Measurements from ENCODE around the gene CSPG5. TPM values are rescaled to one million over a fixed set of nuclear protein-coding genes. Genes with fewer than 3 reads are reported as not detected.

CSPG5 gene
- total RNA-seq, 1 donor from 2014 or later = 0.49 TPM

DNA sequence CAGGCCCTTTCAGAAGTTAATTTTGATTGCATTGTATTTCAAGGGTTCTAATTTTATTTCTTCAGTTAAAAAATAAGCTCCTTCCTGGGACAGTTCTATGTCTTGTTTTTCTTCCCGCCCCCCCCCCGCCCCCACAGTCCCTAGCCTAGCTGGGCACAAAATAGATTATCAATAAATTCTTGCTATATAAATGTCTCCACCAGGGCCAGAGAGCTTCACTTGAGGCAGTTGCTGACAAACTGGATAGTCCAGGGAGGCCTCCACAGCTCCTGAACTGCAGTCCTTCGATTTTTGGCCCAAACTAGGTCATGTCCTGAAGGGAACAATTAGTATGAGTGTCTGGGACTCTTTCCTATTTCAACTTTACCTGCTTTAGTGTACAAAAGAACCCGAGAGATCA, 9.9 kb upstream of the CSPG5 start:
- intact Hi-C loops (cut with micrococcal nuclease) = no loop called here

DNA sequence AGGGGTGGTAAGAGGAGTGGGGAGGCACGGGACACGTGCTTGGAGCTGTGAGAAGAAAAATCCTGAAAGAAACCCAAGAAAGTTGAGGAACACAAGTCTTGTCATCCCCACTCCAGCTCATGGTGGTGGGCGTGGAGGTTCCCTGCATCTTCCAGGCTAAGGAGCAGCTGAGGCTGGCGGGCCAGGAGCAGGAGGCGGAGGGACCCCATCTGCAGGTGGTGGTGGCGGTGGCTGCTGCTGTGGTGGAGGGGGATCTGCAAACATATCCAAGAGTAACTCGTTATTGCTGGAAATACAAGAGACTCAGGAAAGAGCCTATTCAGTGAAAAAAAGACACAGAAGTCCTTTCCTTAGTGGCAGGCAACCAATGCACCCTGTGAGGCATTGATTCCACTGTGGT, 9.4 kb upstream of the CSPG5 start:
- intact Hi-C loops (cut with micrococcal nuclease) = no loop called here

DNA sequence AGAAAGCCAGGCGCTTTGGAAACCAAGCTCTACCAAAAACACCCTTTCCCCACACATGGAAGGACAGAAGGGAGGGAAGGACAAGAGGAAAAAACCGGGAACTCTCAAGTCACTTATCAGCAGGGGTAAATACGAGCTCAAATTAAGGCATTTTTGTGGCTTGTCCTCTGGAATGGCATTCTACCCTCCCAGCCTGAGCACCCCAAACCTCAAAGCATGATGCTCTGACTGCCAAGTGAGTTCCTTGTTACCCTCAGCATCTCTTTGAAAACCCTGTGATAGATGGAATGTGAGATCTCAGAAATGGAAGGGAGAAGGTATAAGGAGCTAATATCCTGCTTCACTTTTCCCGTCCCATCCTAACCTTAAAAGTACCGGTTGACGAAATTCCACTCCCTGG, 8.1 kb upstream of the CSPG5 start:
- intact Hi-C loops (cut with micrococcal nuclease) = no loop called here

DNA sequence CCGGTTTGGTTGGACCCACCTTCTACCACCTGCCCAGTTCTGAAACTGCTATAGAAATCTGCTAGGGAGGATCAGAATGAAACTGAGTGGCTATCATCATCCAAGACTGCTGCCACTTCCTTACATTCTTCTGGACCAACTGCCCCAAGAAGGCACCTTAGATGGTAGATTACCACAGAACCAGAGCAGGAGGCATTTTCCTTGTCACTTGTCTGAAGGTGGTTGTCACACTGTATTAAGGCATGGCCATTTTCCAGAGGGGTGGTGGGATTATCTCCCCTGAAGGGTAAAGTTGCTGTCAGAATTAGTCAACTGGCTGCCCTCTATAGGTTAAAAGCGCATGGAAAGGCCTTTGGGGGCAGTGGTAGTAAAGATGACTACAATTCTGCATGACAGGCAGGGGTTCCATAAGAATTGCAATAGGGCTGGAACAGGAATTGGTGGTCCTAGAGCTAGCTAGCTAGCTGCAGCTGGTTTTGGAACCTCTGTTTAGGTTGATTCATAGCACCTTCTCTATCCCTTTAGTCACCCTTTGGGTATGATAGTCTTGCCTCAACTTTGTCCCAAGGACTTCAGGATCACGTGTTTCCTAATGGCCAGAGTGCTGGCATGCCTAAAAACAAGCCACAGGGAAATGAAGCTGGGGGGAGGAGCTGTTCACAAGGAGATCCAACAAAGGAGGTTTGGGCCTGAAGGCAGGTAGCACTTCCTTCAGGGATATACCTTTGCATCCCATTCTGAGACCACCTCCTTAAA, 4.8 kb upstream of the CSPG5 start:
- intact Hi-C loops (cut with micrococcal nuclease) = no loop called here

- intact Hi-C loops (cut with micrococcal nuclease) = no loop called here
These were observed 3.2 kb upstream of the CSPG5 start for GRCh38 chr3:47581835-47582234.

DNA sequence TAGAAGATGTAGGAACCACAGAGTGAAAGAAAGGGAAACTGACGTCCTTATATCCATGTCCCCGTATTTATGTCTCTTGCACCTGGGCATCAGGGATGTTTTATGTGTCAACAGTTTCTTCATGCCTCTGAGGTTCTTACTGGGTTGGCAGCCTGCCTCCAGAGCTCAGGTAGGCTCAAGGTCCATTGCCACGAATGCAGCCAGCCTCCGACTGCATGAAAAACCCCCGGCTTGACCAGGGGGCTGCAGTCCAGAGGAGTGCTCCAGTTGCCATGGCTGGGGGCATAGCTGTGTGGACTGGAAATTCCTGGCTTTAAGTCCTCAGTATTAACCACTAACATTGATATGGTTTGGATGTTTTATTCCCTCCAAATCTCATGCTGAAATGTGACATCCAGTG, 2.8 kb upstream of the CSPG5 start:
- intact Hi-C loops (cut with micrococcal nuclease) = no loop called here

GRCh38 chr3:47580481-47580880, 1.8 kb upstream of the CSPG5 start:
- intact Hi-C loops (cut with micrococcal nuclease) = no loop called here

DNA sequence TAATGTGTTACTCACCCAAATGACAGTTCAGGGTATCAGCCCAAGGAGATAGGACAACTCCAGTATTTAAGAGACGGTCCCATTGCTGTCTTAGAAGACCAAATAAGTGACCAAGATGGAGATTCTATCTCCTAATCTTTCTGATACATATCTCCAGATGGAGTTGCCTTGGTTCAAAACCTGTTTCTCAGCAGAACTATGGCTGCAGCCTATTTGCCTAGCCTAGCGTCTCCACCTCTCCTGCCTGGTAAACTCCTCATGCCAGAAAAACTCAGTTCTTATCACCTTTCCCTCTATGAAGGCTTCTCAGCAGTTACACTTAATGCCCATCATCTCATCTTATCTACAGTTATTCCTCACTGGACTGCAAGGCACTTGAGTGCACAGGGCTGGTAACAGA, 1.2 kb upstream of the CSPG5 start:
- intact Hi-C loops (cut with micrococcal nuclease) = loop anchor here (1.0 to 5.0 kb wide), 5 partner anchors 58 to 507 kb away; partner anchors contain the start of genes ELP6 and SMARCC1

GRCh38 chr3:47578119-47578632, 489 bp downstream of the CSPG5 start:
- intact Hi-C loops (cut with micrococcal nuclease) = loop anchor here (2.0 to 5.0 kb wide), 4 partner anchors 65 to 509 kb away; partner anchors contain the start of genes ELP6 and SMARCC1

DNA sequence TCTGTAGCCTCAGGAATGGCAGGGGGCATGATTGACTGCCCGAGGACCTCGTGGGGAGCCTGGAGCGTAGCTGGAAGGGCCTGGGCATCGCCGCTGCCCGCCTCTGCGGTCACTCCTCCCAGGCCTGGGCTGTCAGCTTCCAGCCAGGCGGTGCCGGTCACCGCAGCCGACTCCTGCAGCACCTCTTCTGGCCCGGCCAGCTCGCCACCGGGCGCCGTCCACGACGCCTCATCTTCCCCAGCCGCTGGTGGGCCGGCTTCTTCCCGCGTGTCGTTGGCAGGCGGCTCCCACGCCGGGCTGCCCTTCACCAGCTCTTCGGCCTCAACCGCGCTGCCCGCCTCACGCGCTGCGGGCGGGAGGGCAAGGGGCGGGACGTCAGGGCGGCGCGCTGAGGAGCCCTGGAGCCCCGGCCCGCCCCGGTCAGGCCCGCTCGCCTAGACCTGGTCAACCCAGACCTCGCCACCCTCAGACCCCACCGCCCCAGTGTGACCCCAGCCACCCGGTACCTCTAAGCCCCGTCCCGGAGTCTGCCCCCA, 1.0 kb downstream of the CSPG5 start:
- intact Hi-C loops (cut with micrococcal nuclease) = loop anchor here (2.0 to 5.0 kb wide), 4 partner anchors 65 to 510 kb away; partner anchors contain the start of genes ELP6 and SMARCC1

GRCh38 chr3:47573190-47574172, 5.2 kb downstream of the CSPG5 start:
- intact Hi-C loops (cut with micrococcal nuclease) = no loop called here

DNA sequence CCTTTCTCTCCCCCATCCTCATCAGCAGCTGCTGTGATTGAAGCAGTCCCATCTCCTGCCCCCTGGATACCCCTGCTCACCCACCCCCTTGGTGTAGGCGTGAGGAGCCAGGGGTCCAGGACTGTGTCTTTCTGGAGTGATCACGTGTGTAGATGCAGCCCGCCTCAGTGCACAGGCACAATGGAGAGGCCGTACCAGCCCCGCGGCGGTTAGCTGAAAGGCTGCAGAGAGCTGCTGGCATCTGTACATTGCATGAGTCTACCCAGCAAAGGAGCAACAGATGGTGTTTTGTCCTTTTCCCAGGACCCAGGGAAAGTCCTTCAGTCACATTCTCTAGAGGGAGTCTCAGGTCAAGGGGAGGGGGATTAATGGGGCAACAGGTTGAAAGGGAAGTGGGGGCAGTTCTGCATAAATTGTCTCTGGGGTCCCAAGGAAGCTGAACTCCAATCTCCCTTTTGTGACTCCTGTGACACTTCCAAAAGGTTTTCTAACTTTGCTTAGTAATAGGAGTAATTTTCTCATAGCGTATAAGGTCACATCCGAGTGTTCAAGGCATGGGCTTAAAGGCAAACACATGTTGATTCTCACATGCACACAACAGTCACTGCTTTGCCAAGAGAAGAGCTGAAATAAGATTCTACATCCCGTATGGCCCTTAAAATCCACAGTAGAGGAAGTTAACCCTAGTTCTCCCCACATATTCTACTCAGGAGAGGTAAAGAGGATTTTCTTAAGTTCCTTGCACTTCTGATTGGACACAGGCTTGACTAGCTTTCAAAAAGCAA, 7.1 kb downstream of the CSPG5 start:
- intact Hi-C loops (cut with micrococcal nuclease) = no loop called here

DNA sequence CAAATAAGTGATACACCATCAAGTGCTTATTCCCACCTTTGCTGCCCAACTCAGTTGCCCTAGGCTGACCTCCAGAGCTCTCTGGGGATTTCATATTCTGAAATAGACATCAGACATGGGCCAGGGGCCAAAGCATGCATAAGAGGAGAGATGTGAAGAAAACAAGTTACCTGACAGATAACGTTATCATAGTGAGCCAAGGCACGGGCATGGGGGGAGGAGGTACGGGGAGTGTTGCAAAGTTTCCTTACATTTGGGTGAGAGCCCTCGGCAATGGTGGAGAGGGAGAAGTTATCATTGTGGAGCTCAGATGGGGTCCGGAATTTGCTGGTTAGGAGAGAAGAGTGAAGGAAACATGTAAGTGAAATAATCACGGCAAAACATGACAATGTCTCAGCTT, 9.8 kb downstream of the CSPG5 start:
- intact Hi-C loops (cut with micrococcal nuclease) = no loop called here

DNA sequence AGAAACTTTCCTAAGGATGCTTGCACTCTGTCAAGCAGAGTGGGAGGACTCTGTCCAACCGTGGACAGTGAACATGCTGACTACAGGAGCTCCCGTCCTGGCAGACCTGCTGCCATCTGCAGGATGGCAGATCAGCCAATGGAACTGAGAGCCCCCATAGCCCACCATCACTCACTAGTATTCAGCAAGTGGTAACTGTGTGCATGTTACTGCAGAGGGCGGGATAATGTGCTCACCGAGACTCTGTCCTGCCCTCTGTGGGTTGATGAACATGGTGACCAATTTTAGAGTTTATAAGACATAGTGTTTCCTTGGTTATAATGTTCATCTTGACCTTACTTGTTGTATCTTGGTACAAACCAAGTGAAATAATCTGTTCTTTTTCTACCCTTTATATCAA, 11.5 kb downstream of the CSPG5 start:
- intact Hi-C loops (cut with micrococcal nuclease) = no loop called here

DNA sequence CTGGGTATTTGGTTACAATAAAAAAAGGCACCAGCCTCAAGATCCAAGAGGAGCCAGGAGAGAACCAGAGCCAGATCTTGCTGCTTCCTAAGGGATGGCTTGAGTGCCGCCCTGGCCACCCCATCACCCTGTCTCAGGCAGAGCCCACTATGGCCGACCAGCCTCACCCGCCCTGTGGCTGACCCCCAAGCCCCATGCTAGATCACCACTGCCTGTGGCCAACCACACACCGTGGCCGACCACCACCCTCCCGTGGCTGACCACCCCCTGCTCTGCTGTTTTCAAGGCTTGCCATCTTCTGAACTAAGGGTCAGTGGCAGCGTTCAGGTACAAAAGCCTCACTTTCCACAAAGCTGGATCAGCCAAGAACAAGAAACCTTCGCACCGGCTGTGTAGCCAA, 12.0 kb downstream of the CSPG5 start:
- intact Hi-C loops (cut with micrococcal nuclease) = no loop called here

- intact Hi-C loops (cut with micrococcal nuclease) = no loop called here
These were observed 12.7 kb downstream of the CSPG5 start for GRCh38 chr3:47565734-47566550.

GRCh38 chr3:47556351-47556750, 22.3 kb downstream of the CSPG5 start:
- intact Hi-C loops (cut with micrococcal nuclease) = no loop called here

GRCh38 chr3:47554335-47554734, 24.3 kb downstream of the CSPG5 start:
- intact Hi-C loops (cut with micrococcal nuclease) = no loop called here

- intact Hi-C loops (cut with micrococcal nuclease) = no loop called here
These were observed 25.3 kb downstream of the CSPG5 start for GRCh38 chr3:47553407-47553806.
